ENCODE data around the gene RNF44. TPM values are rescaled to one million over a fixed set of nuclear protein-coding genes. Genes with fewer than 3 reads are reported as not detected.

RNF44 gene
- total RNA-seq: 10 to 100 TPM; 85.3 to 88.1 TPM

- H3K4me3 Mint-ChIP-seq: peak within 1 kb of the TSS; percentile 96
- ATAC-seq (replicated peaks): peak; percentile 72
- no peaks in the 10 kb centered on the region for H3K9me3 Mint-ChIP-seq
- no peaks in the 10 kb centered on the region for H3K27me3 Mint-ChIP-seq
- peaks cover 28% of the 10 kb centered on the region for H3K4me1 Mint-ChIP-seq
- peak within 1 kb of the TSS; percentile 98 for H3K27ac Mint-ChIP-seq
- peaks cover 49% of the 10 kb centered on the region for H3K36me3 Mint-ChIP-seq (ENCODE audit: low read depth)
These were observed at the start of gene RNF44 for GRCh38 chr5:176536902-176537553. RNF44 (minus strand) TSS chr5:176537402; CDS start chr5:176532472, 4,930 bp downstream.

- Mint-ChIP-seq H3K9me3 (no peaks in the 10 kb centered on the region), H3K27ac (no peak overlapping the region), H3K27me3 (no peaks in the 10 kb centered on the region), H3K4me1 (no peaks in the 10 kb centered on the region), H3K4me3 (no peak overlapping the region), H3K36me3 (ENCODE audit: low read depth) (no peaks in the 10 kb centered on the region)
- ATAC-seq (replicated peaks): no peak
These were observed 45.9 kb upstream of the RNF44 start for GRCh38 chr5:176583076-176583475.

- ATAC-seq (replicated peaks): no peak
- H3K4me3 Mint-ChIP-seq: no peak overlapping the region
- no peak overlapping the region for H3K27ac Mint-ChIP-seq
- no peaks in the 10 kb centered on the region for H3K36me3 Mint-ChIP-seq (ENCODE audit: low read depth)
- no peaks in the 10 kb centered on the region for H3K4me1 Mint-ChIP-seq
- no peaks in the 10 kb centered on the region for H3K27me3 Mint-ChIP-seq
- no peaks in the 10 kb centered on the region for H3K9me3 Mint-ChIP-seq
These were observed 44.2 kb upstream of the RNF44 start for GRCh38 chr5:176581361-176581760.

- H3K36me3 Mint-ChIP-seq (ENCODE audit: low read depth): no peaks in the 10 kb centered on the region
- H3K4me3 Mint-ChIP-seq: no peak overlapping the region
- no peaks in the 10 kb centered on the region for H3K4me1 Mint-ChIP-seq
- no peaks in the 10 kb centered on the region for H3K9me3 Mint-ChIP-seq
- no peak overlapping the region for H3K27ac Mint-ChIP-seq
- H3K27me3 Mint-ChIP-seq: no peaks in the 10 kb centered on the region
- ATAC-seq (replicated peaks): no peak
These were observed 42.1 kb upstream of the RNF44 start for GRCh38 chr5:176579323-176579722.

- Mint-ChIP-seq H3K27ac (no peak overlapping the region), H3K27me3 (no peaks in the 10 kb centered on the region), H3K4me1 (no peaks in the 10 kb centered on the region), H3K9me3 (no peaks in the 10 kb centered on the region), H3K4me3 (no peak overlapping the region), H3K36me3 (ENCODE audit: low read depth) (no peaks in the 10 kb centered on the region)
- ATAC-seq (replicated peaks): peak; percentile 48
These were observed 41.2 kb upstream of the RNF44 start for GRCh38 chr5:176578391-176578808.

- H3K4me3 Mint-ChIP-seq: no peak overlapping the region
- no peak for ATAC-seq (replicated peaks)
- no peaks in the 10 kb centered on the region for H3K4me1 Mint-ChIP-seq
- no peaks in the 10 kb centered on the region for H3K27me3 Mint-ChIP-seq
- no peaks in the 10 kb centered on the region for H3K36me3 Mint-ChIP-seq (ENCODE audit: low read depth)
- H3K27ac Mint-ChIP-seq: no peak overlapping the region
- H3K9me3 Mint-ChIP-seq: no peaks in the 10 kb centered on the region
These were observed 40.3 kb upstream of the RNF44 start for GRCh38 chr5:176577312-176578176.

- Mint-ChIP-seq H3K36me3 (ENCODE audit: low read depth) (no peaks in the 10 kb centered on the region), H3K4me1 (no peaks in the 10 kb centered on the region), H3K9me3 (no peaks in the 10 kb centered on the region), H3K4me3 (no peak overlapping the region), H3K27ac (no peak overlapping the region), H3K27me3 (peaks cover 3% of the 10 kb centered on the region)
- no peak for ATAC-seq (replicated peaks)
These were observed 38.6 kb upstream of the RNF44 start for GRCh38 chr5:176575488-176576422.

- Mint-ChIP-seq H3K4me1 (no peaks in the 10 kb centered on the region), H3K4me3 (no peak overlapping the region), H3K36me3 (ENCODE audit: low read depth) (no peaks in the 10 kb centered on the region), H3K27me3 (peaks cover 3% of the 10 kb centered on the region), H3K27ac (no peak overlapping the region), H3K9me3 (no peaks in the 10 kb centered on the region)
- ATAC-seq (replicated peaks): no peak
These were observed 37.9 kb upstream of the RNF44 start for GRCh38 chr5:176575066-176575465.

- no peaks in the 10 kb centered on the region for H3K36me3 Mint-ChIP-seq (ENCODE audit: low read depth)
- H3K9me3 Mint-ChIP-seq: no peaks in the 10 kb centered on the region
- ATAC-seq (replicated peaks): no peak
- H3K27me3 Mint-ChIP-seq: peaks cover 3% of the 10 kb centered on the region
- H3K27ac Mint-ChIP-seq: no peak overlapping the region
- H3K4me3 Mint-ChIP-seq: no peak overlapping the region
- no peaks in the 10 kb centered on the region for H3K4me1 Mint-ChIP-seq
These were observed 37.0 kb upstream of the RNF44 start for GRCh38 chr5:176574297-176574591.

GRCh38 chr5:176573564-176574296 is 36.5 kb upstream of the RNF44 start:
- Mint-ChIP-seq H3K36me3 (ENCODE audit: low read depth) (no peaks in the 10 kb centered on the region), H3K4me3 (no peak overlapping the region), H3K9me3 (no peaks in the 10 kb centered on the region), H3K4me1 (no peaks in the 10 kb centered on the region), H3K27ac (no peak overlapping the region), H3K27me3 (peaks cover 3% of the 10 kb centered on the region)
- peak; percentile 96 for ATAC-seq (replicated peaks)

GRCh38 chr5:176570044-176570443 is 32.8 kb upstream of the RNF44 start:
- Mint-ChIP-seq H3K36me3 (ENCODE audit: low read depth) (no peaks in the 10 kb centered on the region), H3K4me1 (no peaks in the 10 kb centered on the region), H3K27me3 (peaks cover 3% of the 10 kb centered on the region), H3K27ac (no peak overlapping the region), H3K9me3 (no peaks in the 10 kb centered on the region), H3K4me3 (no peak overlapping the region)
- ATAC-seq (replicated peaks): no peak

- no peak for ATAC-seq (replicated peaks)
- no peaks in the 10 kb centered on the region for H3K4me1 Mint-ChIP-seq
- H3K4me3 Mint-ChIP-seq: no peak overlapping the region
- H3K27me3 Mint-ChIP-seq: peaks cover 3% of the 10 kb centered on the region
- no peaks in the 10 kb centered on the region for H3K36me3 Mint-ChIP-seq (ENCODE audit: low read depth)
- no peaks in the 10 kb centered on the region for H3K9me3 Mint-ChIP-seq
- H3K27ac Mint-ChIP-seq: no peak overlapping the region
These were observed 31.5 kb upstream of the RNF44 start for GRCh38 chr5:176568657-176569056.

- Mint-ChIP-seq H3K27me3 (peaks cover 3% of the 10 kb centered on the region), H3K9me3 (no peaks in the 10 kb centered on the region), H3K4me1 (peaks cover 8% of the 10 kb centered on the region), H3K27ac (no peak overlapping the region), H3K36me3 (ENCODE audit: low read depth) (no peaks in the 10 kb centered on the region), H3K4me3 (no peak overlapping the region)
- no peak for ATAC-seq (replicated peaks)
These were observed 28.6 kb upstream of the RNF44 start for GRCh38 chr5:176565760-176566288.

- no peak for ATAC-seq (replicated peaks)
- no peaks in the 10 kb centered on the region for H3K9me3 Mint-ChIP-seq
- H3K4me1 Mint-ChIP-seq: peaks cover 18% of the 10 kb centered on the region
- no peaks in the 10 kb centered on the region for H3K36me3 Mint-ChIP-seq (ENCODE audit: low read depth)
- no peak overlapping the region for H3K4me3 Mint-ChIP-seq
- H3K27me3 Mint-ChIP-seq: peaks cover 3% of the 10 kb centered on the region
- H3K27ac Mint-ChIP-seq: no peak overlapping the region
These were observed 26.8 kb upstream of the RNF44 start for GRCh38 chr5:176564002-176564401.
